Anterior cingulate cortex (tissue), 58 donors: ENCODE measurements around the gene MTA1.
A peak's percentile ranks its signal among the peaks of the same experiment; 100 is the strongest.

Experiments
- DNase-seq, 58 donors: peaks; one replicate each; lab custom pipeline; 2025; lab: John Stamatoyannopoulos, UW

MTA1 gene

DNA sequence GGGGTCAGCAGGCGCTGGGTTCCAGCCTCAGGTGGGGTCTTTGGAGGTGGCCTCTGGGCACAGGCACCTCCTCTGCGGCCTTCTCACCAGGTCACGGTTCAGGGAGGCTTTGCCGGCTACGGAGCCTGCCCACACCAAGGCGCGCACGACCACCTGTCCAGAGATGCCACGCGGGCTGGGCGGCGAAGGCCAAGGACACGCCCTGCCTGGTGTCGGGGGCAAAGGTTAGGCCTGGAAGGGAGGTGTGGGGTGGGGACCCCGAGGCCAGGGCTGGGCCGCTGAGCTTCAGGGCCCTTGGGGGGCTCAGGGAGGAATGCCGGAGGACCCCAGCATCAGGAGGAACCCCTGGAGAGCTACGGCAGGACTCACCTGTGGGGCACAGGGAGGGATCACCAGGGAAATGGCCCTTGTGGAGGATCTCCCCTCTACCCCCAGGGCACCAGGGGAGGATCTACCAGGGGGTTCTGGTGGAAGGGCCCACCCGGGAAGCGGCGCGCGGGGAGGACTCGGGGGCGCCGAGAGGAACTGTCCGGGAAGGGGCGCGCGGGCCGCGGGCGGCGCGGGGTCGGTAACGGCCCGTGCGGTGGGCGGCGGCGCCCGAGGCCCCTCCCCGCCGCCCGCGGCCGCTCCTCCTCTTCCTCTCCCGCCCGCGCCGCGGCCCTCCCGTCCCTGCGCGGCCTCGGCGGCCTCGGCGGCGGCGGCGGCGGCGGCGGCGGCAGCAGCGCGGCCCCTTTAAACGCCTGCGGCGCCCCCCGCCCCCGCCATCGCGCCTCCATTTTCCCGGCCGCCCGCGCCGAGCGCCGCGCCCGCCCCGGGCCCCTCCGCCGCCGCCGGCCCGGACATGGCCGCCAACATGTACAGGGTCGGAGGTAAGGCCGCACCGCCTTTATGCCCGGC lies at the start of gene MTA1:
Gene MTA1, plus strand, starts transcription at position 633 of the 897 bp plus-strand sequence. Its CDS starts 209 bp downstream, at position 842.
- DNase-seq: peak in 2 of 58 donors; percentile 17 to 40

DNA sequence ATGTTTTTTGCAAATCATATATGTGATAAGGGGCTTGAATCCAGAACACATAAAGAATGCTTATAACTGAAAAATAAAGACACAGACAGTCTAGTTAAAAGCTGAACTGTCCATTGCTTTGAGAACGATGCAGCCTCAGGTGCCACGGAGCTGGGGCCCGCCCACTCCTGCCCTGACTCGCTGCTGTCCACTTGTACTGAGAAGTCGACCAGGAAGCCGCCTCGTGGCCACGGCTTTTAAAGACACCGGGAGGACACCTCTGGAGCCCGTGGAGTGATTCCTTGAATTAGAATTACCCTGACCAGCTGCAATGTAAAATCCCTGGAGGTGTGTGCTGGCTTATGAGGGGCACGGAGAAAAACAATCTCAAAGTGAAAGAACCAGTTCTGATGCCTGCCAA lies 45.2 kb upstream of the MTA1 start:
- no peak for DNase-seq

GRCh38 chr14:105375635-105376057 lies 44.0 kb upstream of the MTA1 start:
- no peak for DNase-seq

- no peak for DNase-seq
These were observed 42.8 kb upstream of the MTA1 start for GRCh38 chr14:105376521-105377440.

GRCh38 chr14:105377555-105378182 lies 42.0 kb upstream of the MTA1 start:
- no peak for DNase-seq

GRCh38 chr14:105378199-105378598 lies 41.4 kb upstream of the MTA1 start:
- no peak for DNase-seq

DNA sequence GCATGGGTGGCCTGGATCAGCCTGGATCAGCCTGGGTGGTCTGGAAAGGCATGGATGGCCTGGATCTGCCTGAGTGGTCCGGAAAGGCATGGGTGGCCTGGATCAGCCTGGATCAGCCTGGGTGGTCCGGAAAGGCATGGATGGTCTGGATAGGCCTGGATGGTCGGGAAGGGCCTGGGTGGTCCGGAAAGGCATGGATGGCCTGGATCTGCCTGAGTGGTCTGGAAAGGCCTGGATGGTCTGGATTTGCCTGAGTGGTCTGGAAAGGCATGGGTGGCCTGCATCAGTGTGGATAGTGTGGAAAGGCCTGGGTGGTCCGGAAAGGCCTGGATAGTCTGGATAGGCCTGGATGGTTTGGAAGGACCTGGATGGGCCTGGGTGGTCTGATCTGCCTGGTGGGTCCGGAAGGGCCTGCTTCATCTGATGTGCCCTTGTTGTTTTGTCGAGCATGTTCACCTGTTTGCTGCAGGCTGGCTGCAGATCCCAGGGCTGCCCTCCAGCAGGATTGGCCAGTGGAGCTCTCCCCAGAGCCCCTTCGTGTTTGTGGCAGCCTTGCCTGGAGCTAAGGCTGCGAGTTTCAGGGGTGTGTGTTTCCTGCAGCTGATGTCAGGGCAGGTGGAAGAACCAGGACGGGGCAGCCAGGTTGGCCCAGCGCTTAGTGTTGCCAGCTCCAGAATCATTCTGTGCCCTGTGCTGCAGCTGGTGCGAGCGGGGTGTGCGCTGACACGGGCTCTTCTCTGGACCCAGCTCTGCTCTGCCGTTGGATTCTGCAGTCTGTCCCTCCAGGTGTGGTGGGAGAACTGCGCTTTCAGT lies 40.5 kb upstream of the MTA1 start:
- no peak for DNase-seq

DNA sequence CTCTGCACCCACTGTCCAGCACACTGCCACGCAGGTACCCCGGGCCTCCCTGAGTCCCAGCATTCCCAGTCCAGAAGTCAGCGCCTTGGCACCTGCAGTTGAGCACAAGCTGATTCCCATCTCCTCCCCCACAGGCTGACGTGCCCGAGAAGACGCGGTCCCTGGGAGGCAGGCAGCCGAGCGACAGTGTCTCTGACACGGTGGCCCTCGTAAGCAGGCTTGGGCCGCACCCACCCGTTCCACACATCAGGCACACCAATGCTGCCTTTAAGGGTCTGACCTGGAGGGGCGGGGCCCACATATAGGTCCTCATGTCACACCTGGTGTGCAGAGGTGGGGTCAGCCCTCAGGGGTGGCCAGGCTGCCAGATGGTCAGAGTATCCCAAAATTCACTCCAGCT lies 39.7 kb upstream of the MTA1 start:
- DNase-seq: no peak

DNA sequence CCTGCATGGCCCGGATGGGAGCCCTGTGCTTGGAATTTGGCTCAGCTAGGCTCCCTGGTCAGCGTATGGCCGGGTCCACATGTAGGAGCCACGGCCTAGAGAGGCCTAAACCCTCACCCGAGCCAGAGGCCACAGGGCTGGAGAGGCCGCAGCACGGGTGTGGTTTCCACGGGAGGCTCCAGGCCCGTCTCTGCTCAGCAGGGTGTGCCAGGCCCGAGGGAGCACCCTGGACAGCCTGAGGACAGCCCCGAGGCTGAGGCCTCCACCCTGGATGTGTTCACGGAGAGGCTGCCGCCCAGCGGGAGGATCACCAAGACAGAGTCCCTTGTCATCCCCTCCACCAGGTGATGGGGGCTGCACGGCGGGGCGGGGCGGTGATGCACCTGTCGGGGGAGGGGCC lies 38.9 kb upstream of the MTA1 start:
- DNase-seq: no peak

DNA sequence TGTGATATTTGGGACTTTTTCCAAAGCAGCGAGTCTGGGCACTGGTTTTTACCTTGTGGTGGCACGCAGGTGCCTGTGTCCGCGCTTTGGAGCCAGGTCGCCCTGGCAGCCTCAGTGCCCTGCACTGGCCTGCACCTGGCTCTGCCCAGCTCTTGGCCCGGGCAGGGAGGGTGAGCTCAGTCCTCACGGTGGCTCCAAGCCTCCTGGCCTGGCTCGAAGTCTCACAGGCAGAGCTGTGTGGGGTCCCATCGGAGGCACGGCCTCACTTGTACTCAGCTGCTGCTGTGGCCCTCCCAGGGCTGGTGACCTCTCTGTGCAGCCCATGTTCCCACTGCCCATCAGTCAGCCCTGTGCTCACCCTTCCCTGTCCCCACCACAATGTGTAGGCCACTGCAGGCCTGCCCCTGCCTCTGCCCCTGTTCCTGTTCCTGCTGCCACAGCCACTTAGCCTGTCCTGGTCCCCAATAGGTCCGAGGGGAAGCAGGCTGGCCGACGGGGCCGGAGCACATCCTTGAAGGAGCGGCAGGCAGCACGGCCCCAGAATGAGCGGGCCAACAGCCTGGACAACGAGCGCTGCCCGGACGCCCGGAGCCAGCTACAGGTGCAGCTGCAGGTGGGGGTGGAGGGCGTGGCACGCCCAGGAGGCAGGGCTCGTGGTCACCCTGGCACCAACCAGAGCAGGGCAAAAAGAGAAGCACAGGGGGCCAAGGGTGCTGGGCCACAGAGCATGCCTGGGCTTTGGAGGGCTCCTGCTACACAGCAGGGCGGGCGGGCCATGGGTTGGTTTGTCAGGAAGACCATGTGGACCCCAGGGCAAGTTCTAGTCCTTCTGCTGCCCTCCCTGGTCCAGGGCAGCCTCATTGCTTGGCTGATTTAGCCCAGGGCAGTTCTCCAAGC lies 37.9 kb upstream of the MTA1 start:
- no peak for DNase-seq

- no peak for DNase-seq
These were observed 37.1 kb upstream of the MTA1 start for GRCh38 chr14:105382343-105383082.

DNA sequence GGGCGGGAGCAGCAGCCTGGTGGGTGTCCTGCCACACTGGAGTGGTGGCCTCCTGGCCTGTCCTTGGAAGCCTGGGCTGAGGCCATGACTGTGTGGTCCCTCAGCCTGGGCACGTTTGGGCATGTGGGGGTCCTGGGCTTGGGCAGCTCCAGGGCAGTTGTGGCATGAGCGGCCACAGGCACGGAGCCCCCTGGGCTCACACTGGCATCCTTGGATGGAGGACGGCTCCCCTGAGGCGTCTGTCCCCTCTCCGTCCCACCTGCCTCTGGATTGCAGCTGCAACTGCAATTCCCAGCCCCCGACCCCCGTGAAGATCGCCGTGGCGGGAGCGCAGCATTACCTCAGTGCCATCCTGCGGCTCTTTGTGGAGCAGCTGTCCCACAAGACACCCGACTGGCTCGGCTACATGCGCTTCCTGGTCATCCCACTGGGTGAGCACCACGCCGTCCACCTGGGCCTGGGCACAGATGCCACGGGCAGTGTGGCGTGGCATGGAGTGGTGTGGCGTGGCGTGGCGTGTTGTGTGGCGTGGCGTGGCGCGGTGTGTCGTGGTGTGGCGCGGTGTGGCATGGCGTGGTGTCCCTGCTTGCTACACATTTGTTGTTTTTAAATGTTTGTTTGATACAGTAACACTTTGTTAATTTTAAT lies 36.4 kb upstream of the MTA1 start:
- DNase-seq: no peak

- DNase-seq: no peak
These were observed 35.5 kb upstream of the MTA1 start for GRCh38 chr14:105384041-105384557.

DNA sequence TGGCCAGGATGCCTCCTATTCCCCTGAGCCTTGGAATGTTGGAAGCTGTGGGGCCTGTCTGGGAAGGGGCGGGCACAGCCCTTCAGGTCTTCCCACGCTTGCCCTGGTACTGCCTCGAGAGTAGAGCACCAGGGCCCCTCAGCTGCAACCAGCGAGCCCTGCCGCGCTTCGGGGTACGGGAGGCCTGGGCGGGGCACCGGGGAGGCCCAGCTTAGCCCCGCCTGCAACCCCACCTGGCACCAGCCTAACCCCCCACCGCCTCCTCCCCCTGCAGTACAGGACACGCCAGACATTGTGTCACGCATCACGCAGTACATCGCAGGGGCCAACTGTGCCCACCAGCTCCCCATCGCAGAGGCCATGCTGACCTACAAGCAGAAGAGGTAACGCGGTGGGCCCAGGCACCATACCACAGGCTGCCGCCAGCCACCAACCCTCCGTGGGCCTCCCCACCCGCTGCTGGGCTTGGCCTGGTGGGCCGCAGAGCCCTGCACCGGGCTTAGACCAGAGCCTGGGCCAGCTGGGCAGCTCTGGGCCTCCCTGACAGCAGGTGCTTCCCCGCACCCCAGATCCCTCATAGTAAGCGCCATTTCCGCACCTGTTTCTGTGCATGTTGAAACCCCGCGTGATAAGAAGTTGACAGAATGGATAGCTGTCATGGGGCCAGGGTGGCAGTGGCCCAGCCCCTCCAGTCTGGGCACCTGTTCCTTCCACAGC lies 34.9 kb upstream of the MTA1 start:
- no peak for DNase-seq

- no peak for DNase-seq
These were observed 34.3 kb upstream of the MTA1 start for GRCh38 chr14:105385322-105385637.

DNA sequence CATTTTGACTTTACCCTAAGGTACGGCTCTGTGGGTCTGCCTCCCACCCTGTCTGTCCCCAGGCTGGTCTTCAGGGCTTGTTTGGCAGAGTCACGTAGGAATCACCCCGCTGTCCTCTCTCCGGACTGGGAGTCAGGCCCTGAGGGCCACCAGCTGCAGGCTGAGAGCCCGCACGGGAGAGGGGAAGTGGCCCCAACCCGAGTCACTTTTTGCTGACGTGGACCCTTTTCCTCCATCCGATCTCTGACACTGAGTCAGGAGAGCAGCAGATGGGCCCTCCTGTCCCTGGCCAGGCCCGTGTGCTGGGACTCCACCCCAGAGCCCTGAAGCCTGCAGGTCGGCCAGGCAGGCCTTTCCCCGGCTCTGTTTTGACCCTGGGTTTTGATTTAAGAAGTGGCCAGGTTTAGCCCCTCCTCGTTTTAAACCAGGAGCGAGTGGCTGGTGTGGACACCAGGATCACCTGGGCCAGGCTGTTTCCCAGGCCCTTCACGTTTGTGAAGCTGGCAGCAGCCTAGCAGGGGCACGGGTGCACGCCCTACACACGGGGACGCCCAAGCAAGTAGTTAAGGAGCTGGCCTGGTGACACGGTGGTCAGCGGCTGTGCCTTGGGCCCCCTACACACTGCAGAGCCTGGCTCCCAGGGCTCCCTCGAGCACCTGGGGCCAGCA lies 33.8 kb upstream of the MTA1 start:
- no peak for DNase-seq
